AG04450 (cell line): Measurements from ENCODE around the gene MARCHF4. TPM values are rescaled to one million over a fixed set of nuclear protein-coding genes. Genes with fewer than 3 reads are reported as not detected.

ENCODE experiments used
- CTCF ChIA-PET: fragments of 300-600, 350-600 bp; formaldehyde crosslinking; extraction: SDS; loops from one replicate; lab custom pipeline; 2022; ENCODE audit warnings: antibody characterized with exemption, inconsistent platforms; lab: Charles Lee
- POLR2A ChIA-PET: fragments of 350-600 bp; formaldehyde crosslinking; extraction: SDS; loops from one replicate; lab custom pipeline; 2021; ENCODE audit warnings: antibody characterized with exemption, inconsistent platforms; lab: Yijun Ruan, JAX
- DNase-seq: peaks from one replicate; pipeline ENCODE4 v3.0.0-alpha.2; 2011; ENCODE audit warnings: low read depth, low spot score
- H3K27ac ChIP-seq: one replicate; pipeline ENCODE4 v1.5.1; 2012; ENCODE audit warnings: low read depth, low read length, control low read depth
- H3K27me3 ChIP-seq: one replicate; pipeline ENCODE4 v1.6.0; 2012; ENCODE audit warnings: low read length; ENCODE audit not compliant: control insufficient read depth, insufficient read depth
- H3K4me3 ChIP-seq: 2 replicates; pipeline ENCODE4 v1.5.1; 2011; ENCODE audit warnings: mild to moderate bottlenecking, low read depth, low read length, control low read depth
- H3K9me3 ChIP-seq: 2 replicates; pipeline ENCODE4 v1.5.1; 2012; ENCODE audit warnings: low read length; ENCODE audit not compliant: control insufficient read depth, insufficient read depth
- polyA minus RNA-seq: library from RNA; depleted of rRNA, polyadenylated mRNA; stranded (reverse); fragments of >200 nt; gene quantifications from 2 replicates; pipeline ENCODE4 v1.2.3, GENCODE V29; 2011; rRNA and poly(A)+ RNA removed
- polyA plus RNA-seq: library from polyadenylated mRNA; depleted of rRNA; stranded (reverse); fragments of >200 nt; gene quantifications from 2 replicates; pipeline ENCODE4 v1.2.3, GENCODE V29; 2011; rRNA removed
- TF ChIP-seq, protein P1 (sequence below): IDR thresholded peaks from 2 replicates; pipeline ENCODE4 v1.5.1; 2011; ENCODE audit warnings: low read depth, low read length, control low read depth, inconsistent platforms

MARCHF4 gene, protein sequence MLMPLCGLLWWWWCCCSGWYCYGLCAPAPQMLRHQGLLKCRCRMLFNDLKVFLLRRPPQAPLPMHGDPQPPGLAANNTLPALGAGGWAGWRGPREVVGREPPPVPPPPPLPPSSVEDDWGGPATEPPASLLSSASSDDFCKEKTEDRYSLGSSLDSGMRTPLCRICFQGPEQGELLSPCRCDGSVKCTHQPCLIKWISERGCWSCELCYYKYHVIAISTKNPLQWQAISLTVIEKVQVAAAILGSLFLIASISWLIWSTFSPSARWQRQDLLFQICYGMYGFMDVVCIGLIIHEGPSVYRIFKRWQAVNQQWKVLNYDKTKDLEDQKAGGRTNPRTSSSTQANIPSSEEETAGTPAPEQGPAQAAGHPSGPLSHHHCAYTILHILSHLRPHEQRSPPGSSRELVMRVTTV
- 3.8 and 4.3 TPM in 2 replicates for polyA plus RNA-seq
- polyA minus RNA-seq = 4.1 and 4.8 TPM in 2 replicates

DNA sequence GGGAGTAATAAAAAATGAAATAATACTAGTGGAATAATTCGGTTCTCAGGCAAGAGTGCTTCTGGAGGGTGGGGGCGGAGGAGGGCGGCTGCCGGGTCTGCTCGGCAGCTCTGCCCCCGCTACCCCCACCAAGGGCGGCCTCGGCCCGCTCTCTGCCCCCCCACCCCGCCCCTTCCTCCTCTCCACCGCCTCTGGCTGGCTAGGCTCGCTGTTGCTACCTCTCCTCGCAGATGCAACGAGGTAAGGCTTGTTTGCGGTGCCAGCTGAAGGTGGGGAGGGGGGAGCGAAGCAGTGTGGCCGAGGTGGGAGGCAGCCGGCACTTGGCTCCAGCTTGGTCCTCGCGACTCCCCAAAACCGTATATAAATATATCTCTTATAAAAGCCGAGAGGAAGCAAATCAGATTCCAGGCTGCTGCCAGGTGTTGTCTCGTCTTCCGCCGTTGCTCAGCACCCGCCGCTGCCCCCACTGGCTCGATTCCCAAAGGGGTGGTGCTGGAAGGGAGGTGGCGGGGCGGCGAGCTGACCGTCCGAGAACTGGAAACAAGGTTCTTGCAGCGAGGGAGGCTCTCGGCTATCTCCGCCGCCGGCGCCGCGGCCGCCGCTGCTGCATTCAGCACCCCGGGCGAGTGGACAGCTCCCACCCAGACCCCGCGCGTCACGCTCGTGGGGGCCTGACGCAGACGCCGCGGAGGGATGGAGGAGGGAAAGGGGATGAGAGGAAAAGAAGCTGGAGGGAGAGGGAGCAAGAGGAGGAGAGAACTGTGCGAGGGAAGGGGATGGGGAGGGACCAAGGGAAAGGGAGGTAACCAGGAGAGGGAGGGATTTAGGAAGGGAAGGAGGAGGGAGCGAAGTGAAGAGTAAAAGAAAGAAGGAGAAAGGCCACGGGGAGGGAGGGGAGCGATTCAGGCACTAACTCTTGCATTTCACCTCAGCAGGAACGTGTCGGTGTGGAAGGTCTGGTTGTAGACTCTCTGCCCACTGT, at the start of gene MARCHF4:
Gene MARCHF4 (minus strand): TSS at position 763 of the 982 bp plus-strand sequence. CDS start 2,223 bp downstream, outside the sequence.
- peak; percentile 60 for DNase-seq
- Histone ChIP-seq H3K27me3 (no peaks in the 10 kb centered on the region), H3K9me3 (no peaks in the 10 kb centered on the region), H3K4me3 (peak within 1 kb of the TSS; percentile 81), H3K27ac (peak within 1 kb of the TSS; percentile 96)
- CTCF ChIA-PET = interaction anchor here (4.2 kb wide), 1 partner anchor 32 kb away, joined by 24 read pairs; no protein-coding TSS in a partner anchor
- POLR2A ChIA-PET = interaction anchor here (0.6 to 2.2 kb wide), 15 partner anchors 9 to 1075 kb away, joined by 3 to 13 read pairs (median 4); partner anchors contain the start of genes RPL37A and SMARCAL1
- TF ChIP-seq, protein P1, sequence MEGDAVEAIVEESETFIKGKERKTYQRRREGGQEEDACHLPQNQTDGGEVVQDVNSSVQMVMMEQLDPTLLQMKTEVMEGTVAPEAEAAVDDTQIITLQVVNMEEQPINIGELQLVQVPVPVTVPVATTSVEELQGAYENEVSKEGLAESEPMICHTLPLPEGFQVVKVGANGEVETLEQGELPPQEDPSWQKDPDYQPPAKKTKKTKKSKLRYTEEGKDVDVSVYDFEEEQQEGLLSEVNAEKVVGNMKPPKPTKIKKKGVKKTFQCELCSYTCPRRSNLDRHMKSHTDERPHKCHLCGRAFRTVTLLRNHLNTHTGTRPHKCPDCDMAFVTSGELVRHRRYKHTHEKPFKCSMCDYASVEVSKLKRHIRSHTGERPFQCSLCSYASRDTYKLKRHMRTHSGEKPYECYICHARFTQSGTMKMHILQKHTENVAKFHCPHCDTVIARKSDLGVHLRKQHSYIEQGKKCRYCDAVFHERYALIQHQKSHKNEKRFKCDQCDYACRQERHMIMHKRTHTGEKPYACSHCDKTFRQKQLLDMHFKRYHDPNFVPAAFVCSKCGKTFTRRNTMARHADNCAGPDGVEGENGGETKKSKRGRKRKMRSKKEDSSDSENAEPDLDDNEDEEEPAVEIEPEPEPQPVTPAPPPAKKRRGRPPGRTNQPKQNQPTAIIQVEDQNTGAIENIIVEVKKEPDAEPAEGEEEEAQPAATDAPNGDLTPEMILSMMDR = no peak

DNA sequence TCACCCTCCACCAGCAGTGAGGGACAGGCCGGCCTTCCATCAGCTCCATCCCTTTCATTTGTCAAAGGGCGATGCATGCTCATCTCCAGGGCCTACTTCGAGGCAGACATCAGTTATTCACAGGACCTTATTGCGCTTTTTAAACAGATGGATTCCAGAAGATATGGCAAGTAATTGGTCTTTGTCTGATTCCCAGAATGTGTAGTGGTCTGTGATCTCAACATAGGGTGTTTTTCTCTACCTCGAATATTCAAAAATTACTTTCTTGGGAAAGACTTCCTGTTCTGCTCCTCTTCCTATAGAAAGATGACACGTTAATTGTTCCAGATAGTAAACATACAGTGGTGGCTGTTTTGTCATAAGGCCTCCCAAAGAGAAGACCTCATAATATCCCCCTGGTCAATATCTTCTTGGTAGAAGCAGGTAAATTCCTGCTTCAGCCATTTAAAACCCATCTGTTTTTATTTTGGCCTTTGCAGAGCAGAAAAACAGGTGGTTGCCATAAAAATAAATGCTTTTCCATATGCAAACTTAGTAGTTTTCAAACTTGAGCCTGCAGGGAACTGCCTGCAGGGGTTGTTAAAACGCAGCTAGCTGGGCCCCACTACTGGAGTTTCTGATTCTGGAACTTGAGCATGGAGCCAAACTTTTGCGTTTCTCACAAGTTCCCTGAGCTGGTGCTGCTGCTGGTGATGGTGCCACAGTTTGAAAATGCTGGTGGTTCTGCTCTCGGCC, 48.3 kb upstream of the MARCHF4 start:
- ChIA-PET CTCF (no interaction called here), POLR2A (no interaction called here)
- Histone ChIP-seq H3K27ac (no peak overlapping the region), H3K4me3 (no peak overlapping the region), H3K9me3 (peaks cover 9% of the 10 kb centered on the region), H3K27me3 (no peaks in the 10 kb centered on the region)
- no peak for DNase-seq
- TF ChIP-seq, protein P1 = no peak

DNA sequence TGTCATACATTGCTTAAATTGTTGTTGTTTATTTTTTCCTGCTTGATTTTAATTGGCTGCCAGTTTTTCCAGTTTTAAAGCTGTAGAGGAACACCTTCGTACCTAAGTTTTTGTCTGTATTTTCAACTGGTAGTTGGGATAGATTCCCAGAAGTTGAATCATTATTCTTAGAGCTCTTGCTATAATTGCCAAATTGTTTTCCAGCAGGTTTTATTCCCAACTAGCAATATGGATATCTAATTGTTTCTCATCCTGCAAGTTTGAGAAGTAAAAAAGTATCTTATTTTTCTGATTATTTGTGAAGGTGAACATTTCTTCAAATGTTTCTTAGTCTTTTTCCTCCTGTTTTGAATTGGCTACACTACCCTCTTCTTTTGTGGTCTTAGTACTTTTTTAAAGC, 46.7 kb upstream of the MARCHF4 start:
- CTCF ChIA-PET = interaction anchor here (1.4 kb wide), 1 partner anchor 15 kb away, joined by 5 read pairs; no protein-coding TSS in a partner anchor
- H3K4me3 ChIP-seq = no peak overlapping the region
- no peaks in the 10 kb centered on the region for H3K9me3 ChIP-seq
- POLR2A ChIA-PET = interaction anchor here (0.6 kb wide), 1 partner anchor 231 kb away, joined by 12 read pairs; no protein-coding TSS in a partner anchor
- H3K27me3 ChIP-seq = no peaks in the 10 kb centered on the region
- TF ChIP-seq, protein P1 = no peak
- H3K27ac ChIP-seq = no peak overlapping the region
- DNase-seq = no peak

DNA sequence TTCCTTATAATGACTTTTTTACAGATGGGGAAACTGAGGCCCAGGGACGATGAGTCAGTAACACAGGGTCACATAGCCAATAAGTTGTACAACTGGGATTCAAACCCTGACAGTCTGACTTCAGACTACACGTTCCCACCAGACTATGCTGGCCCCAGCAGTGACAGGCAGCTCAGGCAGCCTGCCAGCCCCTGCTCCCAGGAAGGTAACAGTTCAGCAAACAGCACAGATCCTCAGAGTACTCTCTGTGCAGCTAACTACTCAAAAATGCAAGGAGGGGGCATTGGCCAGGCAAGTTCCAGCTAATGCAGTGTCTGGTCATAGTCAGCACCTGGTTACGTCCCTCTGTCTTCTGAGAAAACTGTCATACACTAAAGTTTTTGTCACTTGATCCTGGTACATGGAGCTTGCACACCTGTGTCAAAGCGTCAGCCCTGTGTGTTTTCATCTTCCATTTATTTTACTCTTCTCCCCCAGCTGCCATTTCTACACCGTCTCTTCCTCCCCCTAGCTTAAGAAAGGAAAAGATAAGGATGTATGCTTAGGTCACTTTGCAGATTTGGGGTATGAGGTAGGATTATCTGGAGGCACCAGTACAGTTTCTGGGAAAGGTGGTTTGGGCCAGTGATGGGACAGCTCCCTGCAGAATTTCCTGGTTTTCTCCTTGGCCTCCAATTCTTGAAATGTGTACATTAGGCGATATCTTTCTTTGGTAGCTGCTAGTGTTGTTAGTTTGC, 44.5 kb upstream of the MARCHF4 start:
- DNase-seq = no peak
- TF ChIP-seq, protein P1 = no peak
- H3K27me3 ChIP-seq = no peaks in the 10 kb centered on the region
- no peaks in the 10 kb centered on the region for H3K9me3 ChIP-seq
- H3K4me3 ChIP-seq = no peak overlapping the region
- ChIA-PET POLR2A (interaction anchor here (0.6 kb wide), 1 partner anchor 147 kb away, joined by 3 read pairs; no protein-coding TSS in a partner anchor), CTCF (no interaction called here)
- no peak overlapping the region for H3K27ac ChIP-seq
